HepG2 (cell line): ENCODE data around the gene NUDT13. TPM values are rescaled to one million over a fixed set of nuclear protein-coding genes. Genes with fewer than 3 reads are reported as not detected.

Experiments
- ATF4 ChIP-seq, 2 experiments: fragments of 450-650 bp in 1 of 2; sonication (generic) in 1 of 2; formaldehyde crosslinking; IDR thresholded peaks; 2 replicates each; pipeline versions ENCODE4 v1.5.0 to v1.8.0; 2020 to 2022; ENCODE audit warnings: mild to moderate bottlenecking in 1 of 2, missing genetic modification reagents in 1 of 2
- CAMTA2 ChIP-seq: sonication (generic); formaldehyde crosslinking; IDR thresholded peaks from 2 replicates; pipeline ENCODE4 v1.4.0; 2020; ENCODE audit warnings: mild to moderate bottlenecking, missing genetic modification reagents, borderline replicate concordance
- CBX5 ChIP-seq: sonication (generic); formaldehyde crosslinking; IDR thresholded peaks from 2 replicates; pipeline ENCODE4 v1.4.0; 2020; ENCODE audit warnings: missing genetic modification reagents, borderline replicate concordance
- CENPT ChIP-seq: sonication (generic); formaldehyde crosslinking; IDR thresholded peaks from 2 replicates; pipeline ENCODE4 v1.8.0; 2022; ENCODE audit warnings: low read depth, mild to moderate bottlenecking, moderate library complexity, missing genetic modification reagents
- GLI4 ChIP-seq: sonication (generic); formaldehyde crosslinking; IDR thresholded peaks from 2 replicates; pipeline ENCODE4 v1.5.1; 2020; ENCODE audit warnings: missing genetic modification reagents, mild to moderate bottlenecking, moderate library complexity, borderline replicate concordance
- GPN1 ChIP-seq: sonication (generic); formaldehyde crosslinking; IDR thresholded peaks from 2 replicates; pipeline ENCODE4 v1.5.1; 2020; ENCODE audit warnings: missing genetic modification reagents, borderline replicate concordance
- POLR2G ChIP-seq: fragments of 200-400 bp; formaldehyde crosslinking; IDR thresholded peaks from 2 replicates; pipeline ENCODE4 v1.6.1; 2018; ENCODE audit warnings: mild to moderate bottlenecking, low read depth, low read length, moderate library complexity
- RARA ChIP-seq: IDR thresholded peaks from 2 replicates; pipeline ENCODE4 v1.6.1; 2016; ENCODE audit warnings: missing genetic modification reagents, missing compliant biosample characterization
- REXO4 ChIP-seq: sonication (generic); formaldehyde crosslinking; IDR thresholded peaks from 2 replicates; pipeline ENCODE4 v1.8.0; 2022; ENCODE audit warnings: missing genetic modification reagents, mild to moderate bottlenecking, borderline replicate concordance
- SIX4 ChIP-seq: sonication (generic); formaldehyde crosslinking; IDR thresholded peaks from 2 replicates; pipeline ENCODE4 v1.4.0; 2020; ENCODE audit warnings: missing genetic modification reagents
- TCF12 ChIP-seq, 2 experiments: fragments of 450-650 bp in 1 of 2; sonication (generic) in 1 of 2; formaldehyde crosslinking in 1 of 2; IDR thresholded peaks; 2 replicates each; pipeline versions ENCODE4 v1.6.1 to v1.8.0; 2017 to 2022; ENCODE audit warnings: antibody characterized with exemption in 1 of 2, mild to moderate bottlenecking in 1 of 2, missing genetic modification reagents in 1 of 2, moderate library complexity in 1 of 2
- ZFP90 ChIP-seq: sonication (generic); formaldehyde crosslinking; IDR thresholded peaks from 2 replicates; pipeline ENCODE4 v1.8.0; 2022; ENCODE audit warnings: missing genetic modification reagents, mild to moderate bottlenecking, inconsistent platforms, borderline replicate concordance
- ZNF280D ChIP-seq: sonication (generic); formaldehyde crosslinking; IDR thresholded peaks from 2 replicates; pipeline ENCODE4 v1.5.1; 2020; ENCODE audit warnings: mild to moderate bottlenecking, missing genetic modification reagents
- ZNF331 ChIP-seq: sonication (generic); formaldehyde crosslinking; IDR thresholded peaks from 2 replicates; pipeline ENCODE4 v1.4.0; 2020; ENCODE audit warnings: missing genetic modification reagents
- ZNF572 ChIP-seq: sonication (generic); formaldehyde crosslinking; IDR thresholded peaks from 2 replicates; pipeline ENCODE4 v1.5.1; 2020; ENCODE audit warnings: mild to moderate bottlenecking, missing genetic modification reagents
- ZNF674 ChIP-seq: sonication (generic); formaldehyde crosslinking; IDR thresholded peaks from 2 replicates; pipeline ENCODE4 v1.5.0; 2020; ENCODE audit warnings: low read depth, mild to moderate bottlenecking, missing genetic modification reagents
- ZNF687 ChIP-seq: sonication (generic); formaldehyde crosslinking; IDR thresholded peaks from 2 replicates; pipeline ENCODE4 v1.5.1; 2020; ENCODE audit warnings: mild to moderate bottlenecking, missing genetic modification reagents, moderate library complexity
- ZNF704 ChIP-seq: sonication (generic); formaldehyde crosslinking; IDR thresholded peaks from 2 replicates; pipeline ENCODE4 v1.8.1; 2023; ENCODE audit warnings: mild to moderate bottlenecking, inconsistent platforms, moderate library complexity, missing genetic modification reagents, borderline replicate concordance
- polyA plus RNA-seq, 8 experiments: library from polyadenylated mRNA; depleted of rRNA in 3 of 8; stranded (reverse) in 7 of 8; unstranded in 1 of 8; fragments of >200 nt; fragmentation: Illumina TruSeq in 4 of 8; extraction: Trizol in 4 of 8; gene quantifications; 2 replicates each; pipeline versions ENCODE4 v1.2.1 to v1.2.3, GENCODE V29; 2011 to 2016; ENCODE audit warnings: low read depth in 4 of 8, missing spikeins in 1 of 8, mixed read lengths in 1 of 8; ENCODE audit not compliant: insufficient read depth in 1 of 8
- total RNA-seq, 5 experiments: library from RNA; depleted of rRNA; stranded (reverse); fragments of >200 nt; fragmentation: Illumina TruSeq; extraction: Trizol; gene quantifications; 2 replicates each; pipeline ENCODE4 v1.2.3, GENCODE V29; 2016; ENCODE audit warnings: low read depth in 1 of 5

The NUDT13 gene
- total and polyA plus RNA-seq, 2 of the 13 experiments (the other 11 are each of a cell fraction or from before 2014, with no cell fraction given), result 4.2 to 6.5 TPM

GRCh38 chr10:73096449-73097304 lies 13.6 kb upstream of the NUDT13 start, which contains the start of gene P4HA1 (continued):
- TF ChIP-seq ZNF687 (CRISPR knock-in tag) (peak; percentile 97), TCF12 (IDR thresholded peaks at IDR 0.05) (no peak), TCF12 (CRISPR knock-in tag; IDR thresholded peaks at IDR 0.05) (peak; percentile 89), REXO4 (no peak), ATF4 (CRISPR knock-in tag; IDR thresholded peaks at IDR 0.05) (peak in 1 of 2 experiments; percentile 55; a peak in 1 of 4 replicates), ZNF674 (CRISPR knock-in tag) (peak; percentile 84; the same call in 1 of the 2 replicates), ZNF572 (CRISPR knock-in tag) (no peak), GPN1 (CRISPR knock-in tag) (no peak; the same call in 1 of the 2 replicates), ZNF280D (CRISPR knock-in tag) (peak; percentile 78; the same call in 1 of the 2 replicates), GLI4 (no peak), CENPT (CRISPR knock-in tag) (no peak), POLR2G (peak; percentile 100), CAMTA2 (CRISPR knock-in tag) (no peak), SIX4 (no peak; the same call in 1 of the 2 replicates), ZNF704 (CRISPR knock-in tag) (peak; percentile 66; the same call in 1 of the 2 replicates), ZNF331 (peak; percentile 70; the same call in 1 of the 2 replicates), ZFP90 (peak; percentile 89), RARA (CRISPR knock-in tag) (peak; percentile 42), CBX5 (CRISPR knock-in tag) (peak; percentile 87)
